SK-N-SH (cell line): Measurements from ENCODE around the gene MUC5AC.

Experiments used
- FOXJ3 ChIP-seq: sonication (generic); formaldehyde crosslinking; IDR thresholded peaks from 2 replicates; pipeline ENCODE4 v1.5.1; 2020; ENCODE audit warnings: mild to moderate bottlenecking, missing genetic modification reagents
- MXI1 ChIP-seq: IDR thresholded peaks from 2 replicates; pipeline ENCODE4 v1.6.1; 2012; ENCODE audit warnings: mild to moderate bottlenecking, low read depth, low read length, improper control_type of control experiment
- TF ChIP-seq, protein P1 (sequence below): fragments of 200-600 bp; sonication (generic); IDR thresholded peaks from 2 replicates; pipeline ENCODE4 v1.6.1; 2017; ENCODE audit warnings: antibody characterized with exemption, mild to moderate bottlenecking, moderate library complexity
- TF ChIP-seq, protein P2 (sequence below): IDR thresholded peaks from 2 replicates; pipeline ENCODE4 v1.4.0; 2012; ENCODE audit warnings: low read depth, borderline replicate concordance

GRCh38 chr11:1198561-1199240, 40.9 kb downstream of the MUC5AC start:
- TF ChIP-seq, protein P1, sequence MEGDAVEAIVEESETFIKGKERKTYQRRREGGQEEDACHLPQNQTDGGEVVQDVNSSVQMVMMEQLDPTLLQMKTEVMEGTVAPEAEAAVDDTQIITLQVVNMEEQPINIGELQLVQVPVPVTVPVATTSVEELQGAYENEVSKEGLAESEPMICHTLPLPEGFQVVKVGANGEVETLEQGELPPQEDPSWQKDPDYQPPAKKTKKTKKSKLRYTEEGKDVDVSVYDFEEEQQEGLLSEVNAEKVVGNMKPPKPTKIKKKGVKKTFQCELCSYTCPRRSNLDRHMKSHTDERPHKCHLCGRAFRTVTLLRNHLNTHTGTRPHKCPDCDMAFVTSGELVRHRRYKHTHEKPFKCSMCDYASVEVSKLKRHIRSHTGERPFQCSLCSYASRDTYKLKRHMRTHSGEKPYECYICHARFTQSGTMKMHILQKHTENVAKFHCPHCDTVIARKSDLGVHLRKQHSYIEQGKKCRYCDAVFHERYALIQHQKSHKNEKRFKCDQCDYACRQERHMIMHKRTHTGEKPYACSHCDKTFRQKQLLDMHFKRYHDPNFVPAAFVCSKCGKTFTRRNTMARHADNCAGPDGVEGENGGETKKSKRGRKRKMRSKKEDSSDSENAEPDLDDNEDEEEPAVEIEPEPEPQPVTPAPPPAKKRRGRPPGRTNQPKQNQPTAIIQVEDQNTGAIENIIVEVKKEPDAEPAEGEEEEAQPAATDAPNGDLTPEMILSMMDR = no peak
- TF ChIP-seq MXI1 (no peak), FOXJ3 (no peak)
- TF ChIP-seq, protein P2, sequence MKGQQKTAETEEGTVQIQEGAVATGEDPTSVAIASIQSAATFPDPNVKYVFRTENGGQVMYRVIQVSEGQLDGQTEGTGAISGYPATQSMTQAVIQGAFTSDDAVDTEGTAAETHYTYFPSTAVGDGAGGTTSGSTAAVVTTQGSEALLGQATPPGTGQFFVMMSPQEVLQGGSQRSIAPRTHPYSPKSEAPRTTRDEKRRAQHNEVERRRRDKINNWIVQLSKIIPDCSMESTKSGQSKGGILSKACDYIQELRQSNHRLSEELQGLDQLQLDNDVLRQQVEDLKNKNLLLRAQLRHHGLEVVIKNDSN = no peak
